NCI-H69 (cell line): ENCODE data around the gene RINL.
"Not testable (repeated sequence)": the region's sequence is repeated elsewhere in the genome, so short reads cannot be mapped to it uniquely, and the experiment has no call there.

Experiments
- DNase-seq: peaks from one replicate; lab custom pipeline; 2025; lab: John Stamatoyannopoulos, UW

Gene RINL

DNA sequence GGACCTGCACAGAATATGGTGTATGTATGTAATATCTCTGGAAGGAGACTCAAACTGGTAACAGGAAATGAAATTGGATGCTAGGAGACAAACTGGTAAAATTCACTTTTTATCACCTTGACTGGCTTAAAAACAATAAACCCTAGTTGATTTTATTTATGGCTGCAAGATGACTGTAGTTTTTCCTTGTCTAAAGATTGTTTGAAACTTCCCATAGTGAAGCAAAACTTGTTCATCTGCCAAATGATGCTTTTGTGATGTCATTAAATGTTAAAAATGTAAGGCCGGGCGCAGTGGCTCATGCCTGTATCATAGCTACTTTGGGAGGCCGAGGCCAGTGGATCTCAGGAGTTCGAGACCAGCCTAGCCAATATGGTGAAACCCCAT is 44.0 kb downstream of the RINL start:
- no peak for DNase-seq

DNA sequence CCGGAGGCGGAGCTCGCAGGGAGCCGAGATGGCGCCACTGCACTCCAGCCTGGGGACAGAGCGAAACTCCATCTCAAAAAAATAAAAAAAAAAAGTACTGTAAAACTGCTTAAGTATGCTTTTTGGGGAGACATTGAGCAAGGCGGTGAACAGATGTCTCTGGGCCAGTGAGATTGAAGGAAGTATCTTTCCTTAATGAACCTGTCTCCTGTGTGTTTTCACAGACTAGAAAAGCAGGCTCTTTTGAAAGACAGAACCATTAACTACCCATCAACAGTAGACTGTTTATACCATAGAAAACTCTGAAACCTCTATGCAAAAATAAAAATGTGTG is 45.0 kb downstream of the RINL start:
- DNase-seq, result no peak

GRCh38 chr19:38831142-38831605 is 46.9 kb downstream of the RINL start:
- DNase-seq, result peak; percentile 57

DNA sequence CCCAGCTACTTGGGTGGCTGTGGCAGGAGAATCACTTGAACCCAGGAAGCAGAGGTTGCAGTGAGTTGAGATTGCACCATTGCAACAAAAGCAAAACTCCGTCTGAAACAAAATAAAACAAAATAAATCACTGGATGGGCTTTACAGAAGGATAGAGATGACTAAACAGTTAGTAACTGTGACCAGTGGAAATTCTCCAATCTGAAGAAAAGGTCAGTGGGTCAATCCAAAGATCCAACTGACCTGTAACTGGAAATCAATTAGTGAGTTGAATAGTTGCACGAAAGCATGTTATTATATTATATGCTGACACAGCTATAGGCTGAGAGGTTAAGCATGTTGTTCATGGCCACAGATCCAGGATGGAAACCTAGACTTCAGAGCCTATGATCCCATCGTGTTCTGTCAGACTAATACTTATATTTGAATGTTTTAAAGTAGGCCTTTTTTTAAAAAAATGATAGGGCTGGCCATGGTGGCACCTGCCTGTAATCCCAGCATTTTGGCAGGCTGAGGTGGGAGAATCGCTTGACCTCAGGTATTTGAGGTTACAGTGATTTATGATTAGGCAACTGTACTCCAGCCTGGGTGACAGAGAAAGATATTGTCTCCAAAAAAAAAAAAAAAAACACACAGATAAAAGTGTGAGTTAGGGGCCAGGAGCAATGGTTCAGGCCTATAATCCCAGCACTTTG is 47.9 kb downstream of the RINL start:
- no peak for DNase-seq

DNA sequence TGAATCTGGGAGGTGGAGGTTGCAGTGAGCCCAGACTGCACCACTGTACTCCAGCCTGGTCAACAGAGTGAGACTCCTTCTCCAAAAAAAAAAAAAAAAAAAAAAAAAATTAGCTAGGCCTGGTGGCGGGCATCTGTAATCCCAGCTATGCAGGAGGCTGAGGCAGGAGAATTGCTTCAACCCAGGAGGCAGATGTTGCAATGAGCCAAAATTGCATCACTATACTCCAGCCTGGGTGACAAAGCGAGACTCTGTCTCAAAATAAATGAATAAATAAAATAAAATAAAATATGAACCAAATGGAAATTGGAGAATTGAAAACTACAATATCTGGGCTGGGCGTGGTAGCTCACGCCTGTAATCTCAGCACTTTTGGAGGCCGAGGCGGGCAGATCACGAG is 48.9 kb downstream of the RINL start:
- DNase-seq, result not testable (repeated sequence)

- no peak for DNase-seq
Observed at GRCh38 chr19:38826856-38827551, 51.1 kb downstream of the RINL start.

DNA sequence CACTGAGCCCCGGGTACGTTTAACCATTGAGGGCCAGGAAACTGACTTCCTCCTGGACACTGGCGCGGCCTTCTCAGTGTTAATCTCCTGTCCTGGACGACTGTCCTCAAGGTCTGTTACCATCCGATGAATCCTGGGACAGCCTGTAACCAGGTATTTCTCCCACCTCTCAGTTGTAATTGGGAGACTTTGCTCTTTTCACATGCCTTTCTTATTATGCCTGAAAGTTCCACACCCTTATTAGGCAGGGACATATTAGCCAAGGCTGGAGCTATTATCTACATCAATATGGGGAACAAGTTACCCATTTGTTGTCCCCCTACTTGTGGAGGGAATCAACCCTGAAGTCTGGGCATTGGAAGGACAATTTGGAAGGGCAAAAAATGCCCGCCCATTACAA is 52.1 kb downstream of the RINL start:
- not testable (repeated sequence) for DNase-seq

DNA sequence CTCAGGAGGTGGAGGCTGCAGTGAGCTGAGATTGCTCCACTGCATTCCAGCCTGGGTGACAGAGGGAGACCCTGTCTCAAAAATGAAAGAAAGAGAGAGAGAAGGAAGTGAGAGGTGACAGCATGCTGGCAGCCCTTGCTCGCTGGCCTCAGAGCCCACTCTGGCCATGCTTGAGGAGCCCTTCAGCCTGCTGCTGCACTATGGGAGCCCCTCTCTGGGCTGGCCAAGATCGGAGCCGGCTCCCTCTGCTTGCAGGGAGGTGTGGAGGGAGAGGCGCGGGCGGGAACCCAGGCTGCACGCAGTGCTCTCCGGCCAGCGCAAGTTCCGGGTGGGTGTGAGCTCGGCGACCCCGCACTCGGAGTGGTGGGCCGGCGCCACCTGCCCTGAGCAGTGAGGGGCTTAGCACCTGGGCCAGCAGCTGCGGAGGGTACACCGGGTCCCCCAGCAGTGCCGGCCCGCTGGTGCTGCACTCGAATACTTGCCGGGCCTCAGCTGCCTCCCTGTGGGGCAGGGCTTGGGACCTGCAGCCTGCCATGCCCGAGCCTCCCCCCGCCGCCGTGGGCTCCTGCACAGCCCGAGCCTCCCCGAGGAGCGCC is 56.7 kb downstream of the RINL start:
- not testable (repeated sequence) for DNase-seq

- peak; percentile 65 for DNase-seq
Observed at GRCh38 chr19:38819231-38819920, 58.7 kb downstream of the RINL start.
